H1 (cell line): ENCODE data around the gene CCDC107. TPM values are rescaled to one million over a fixed set of nuclear protein-coding genes. Genes with fewer than 3 reads are reported as not detected.

Experiments
- CTCF ChIA-PET: fragments of 300-600 bp; sonication (Branson Sonifier 250); formaldehyde crosslinking; loops from one replicate; lab custom pipeline; 2021; ENCODE audit not compliant: partially characterized antibody; lab: Charles Lee
- POLR2A ChIA-PET: fragments of 300-600 bp; sonication (Branson Sonifier 250); formaldehyde crosslinking; loops from one replicate; lab custom pipeline; 2021; ENCODE audit warnings: inconsistent platforms; ENCODE audit not compliant: partially characterized antibody; lab: Charles Lee
- DNase-seq, 2 experiments: peaks; one replicate each; pipeline versions ENCODE4 v3.0.0 to v3.0.0-alpha.2; 2010 to 2022; ENCODE audit warnings: low spot score in 2 of 2, low read depth in 1 of 2, mixed read lengths in 1 of 2
- FAIRE-seq: peaks from 2 replicates; lab custom pipeline; 2011; peaks lifted over from hg19 to GRCh38; lab: Jason Lieb, UNC
- H2AFZ ChIP-seq: 2 replicates; pipeline ENCODE4 v1.8.1; 2012; ENCODE audit warnings: low read length, inconsistent platforms
- H2AK5ac ChIP-seq: 2 replicates; pipeline ENCODE4 v1.6.1; 2013; ENCODE audit warnings: low read depth, low read length
- H2BK120ac ChIP-seq: replicated peaks from 2 replicates; pipeline ENCODE3; 2013; ENCODE audit warnings: low read depth, low read length, inconsistent platforms
- H2BK12ac ChIP-seq: 2 replicates; pipeline ENCODE4 v1.6.1; 2013; ENCODE audit warnings: low read depth, low read length
- H2BK15ac ChIP-seq: 2 replicates; pipeline ENCODE4 v1.6.1; 2013; ENCODE audit warnings: low read length
- H2BK20ac ChIP-seq: 2 replicates; pipeline ENCODE4 v1.6.1; 2013; ENCODE audit warnings: low read length
- H2BK5ac ChIP-seq: 2 replicates; pipeline ENCODE4 v1.6.1; 2013; ENCODE audit warnings: low read depth, low read length
- H3K14ac ChIP-seq: 2 replicates; pipeline ENCODE4 v1.6.1; 2013; ENCODE audit warnings: inconsistent platforms; ENCODE audit not compliant: insufficient read length
- H3K18ac ChIP-seq: 2 replicates; pipeline ENCODE4 v1.6.1; 2013; ENCODE audit warnings: low read length; ENCODE audit errors: extremely low read depth
- H3K23ac ChIP-seq: 2 replicates; pipeline ENCODE4 v1.6.1; 2013; ENCODE audit warnings: inconsistent platforms; ENCODE audit not compliant: insufficient read length
- H3K23me2 ChIP-seq: 2 replicates; pipeline ENCODE4 v1.6.1; 2013; ENCODE audit warnings: low read depth, low read length
- H3K27ac ChIP-seq: 2 replicates; pipeline ENCODE4 v1.6.1; 2011; ENCODE audit warnings: low read depth, low read length, inconsistent platforms
- H3K27me3 ChIP-seq, 4 experiments: replicated peaks in 1 of 4; 1 replicate in 1 of 4; 2 replicates in 3 of 4; pipeline versions ENCODE4 v1.6.1 to v1.8.1; 2011 to 2013; ENCODE audit warnings: low read length in 3 of 4, mild to moderate bottlenecking in 3 of 4, inconsistent platforms in 2 of 4, mixed read lengths in 2 of 4, moderate library complexity in 1 of 4; ENCODE audit not compliant: control insufficient read depth in 3 of 4, insufficient read depth in 3 of 4; ENCODE audit errors: extremely low read depth in 1 of 4
- H3K36me3 ChIP-seq, 4 experiments: 2 replicates each; pipeline versions ENCODE4 v1.6.1 to v1.8.1; 2011 to 2013; ENCODE audit warnings: mild to moderate bottlenecking in 4 of 4, low read length in 3 of 4, moderate library complexity in 2 of 4, control low read depth in 1 of 4, inconsistent platforms in 1 of 4; ENCODE audit not compliant: insufficient read depth in 4 of 4, control insufficient read depth in 2 of 4
- H3K4ac ChIP-seq: replicated peaks from 2 replicates; pipeline ENCODE3; 2013; ENCODE audit warnings: low read length, low read depth, mixed read lengths, inconsistent platforms; ENCODE audit not compliant: insufficient read length
- H3K4me1 ChIP-seq, 4 experiments: replicated peaks in 1 of 4; 1 replicate in 1 of 4; 2 replicates in 3 of 4; pipeline versions ENCODE4 v1.6.1 to v1.8.1; 2011 to 2013; ENCODE audit warnings: low read length in 3 of 4, inconsistent platforms in 2 of 4, mixed read lengths in 1 of 4; ENCODE audit not compliant: insufficient read depth in 4 of 4, control insufficient read depth in 3 of 4
- H3K4me2 ChIP-seq, 2 experiments: 2 replicates each; pipeline versions ENCODE4 v1.6.1 to v1.8.1; 2011 to 2013; ENCODE audit warnings: low read depth in 2 of 2, low read length in 2 of 2, control low read depth in 1 of 2, inconsistent platforms in 1 of 2, mild to moderate bottlenecking in 1 of 2; ENCODE audit not compliant: insufficient read depth in 1 of 2
- H3K4me3 ChIP-seq, 4 experiments: fragments of 200-600, 300-600 bp in 1 of 4; sonication (generic), shearing (Covaris generic), sonication (Bioruptor Twin) in 1 of 4; 2 replicates each; pipeline versions ENCODE4 v1.5.1 to v1.8.1; 2011 to 2016; ENCODE audit warnings: low read length in 4 of 4, low read depth in 3 of 4, control low read depth in 2 of 4, inconsistent platforms in 2 of 4, mild to moderate bottlenecking in 2 of 4, mixed read lengths in 1 of 4, moderate library complexity in 1 of 4; ENCODE audit not compliant: insufficient read depth in 2 of 4; ENCODE audit errors: extremely low read depth in 1 of 4
- H3K56ac ChIP-seq: replicated peaks from 2 replicates; pipeline ENCODE3; 2013; ENCODE audit warnings: low read depth, mild to moderate bottlenecking, mixed read lengths, low read length, inconsistent platforms; ENCODE audit not compliant: insufficient read length
- H3K79me1 ChIP-seq: 2 replicates; pipeline ENCODE4 v1.6.1; 2013; ENCODE audit warnings: low read depth, low read length, control low read depth
- H3K79me2 ChIP-seq, 2 experiments: 2 replicates each; pipeline versions ENCODE4 v1.6.1 to v1.8.1; 2012 to 2013; ENCODE audit warnings: low read length in 2 of 2, mild to moderate bottlenecking in 2 of 2, inconsistent platforms in 1 of 2; ENCODE audit not compliant: insufficient read depth in 2 of 2, control insufficient read depth in 1 of 2
- H3K9ac ChIP-seq, 4 experiments: replicated peaks in 1 of 4; 1 replicate in 1 of 4; 2 replicates in 3 of 4; pipeline versions ENCODE4 v1.6.1 to v1.8.1; 2011 to 2013; ENCODE audit warnings: low read depth in 3 of 4, low read length in 3 of 4, control low read depth in 2 of 4, mild to moderate bottlenecking in 2 of 4, moderate library complexity in 2 of 4, inconsistent platforms in 1 of 4; ENCODE audit errors: extremely low read depth in 1 of 4
- H3K9me3 ChIP-seq, 2 experiments: 2 replicates each; pipeline versions ENCODE4 v1.6.1 to v1.8.1; 2012 to 2013; ENCODE audit warnings: mild to moderate bottlenecking in 2 of 2, moderate library complexity in 2 of 2, control low read depth in 1 of 2, inconsistent platforms in 1 of 2, low read depth in 1 of 2, low read length in 1 of 2, mixed read lengths in 1 of 2; ENCODE audit not compliant: insufficient read depth in 2 of 2
- H4K20me1 ChIP-seq, 2 experiments: replicated peaks in 1 of 2; 2 replicates each; pipeline versions ENCODE3 to v1.8.1; 2011 to 2013; ENCODE audit warnings: inconsistent platforms in 2 of 2, low read length in 2 of 2, mild to moderate bottlenecking in 1 of 2; ENCODE audit not compliant: insufficient read depth in 2 of 2, control insufficient read depth in 1 of 2
- H4K5ac ChIP-seq: 2 replicates; pipeline ENCODE4 v1.6.1; 2013; ENCODE audit warnings: low read length, low read depth, mixed read lengths, inconsistent platforms; ENCODE audit not compliant: insufficient read length
- H4K8ac ChIP-seq: 2 replicates; pipeline ENCODE4 v1.8.0; 2013; ENCODE audit warnings: mild to moderate bottlenecking, moderate library complexity, low read length, inconsistent platforms; ENCODE audit not compliant: insufficient read depth; ENCODE audit errors: extremely low read depth
- H4K91ac ChIP-seq: replicated peaks from 2 replicates; pipeline ENCODE3; 2013; ENCODE audit warnings: low read length, mixed read lengths, inconsistent platforms; ENCODE audit not compliant: insufficient read length
- CTBP2 ChIP-seq: IDR thresholded peaks from 2 replicates; pipeline ENCODE4 v1.7.0; 2011; ENCODE audit warnings: borderline replicate concordance, mild to moderate bottlenecking, moderate library complexity, mixed read lengths, low read length; ENCODE audit not compliant: insufficient read depth, insufficient read length
- EGR1 ChIP-seq: IDR thresholded peaks from 2 replicates; pipeline ENCODE4 v1.6.1; 2011; ENCODE audit warnings: low read depth, low read length, borderline replicate concordance
- MAFK ChIP-seq: IDR thresholded peaks from 2 replicates; pipeline ENCODE4 v1.6.1; 2012; ENCODE audit warnings: low read depth, mild to moderate bottlenecking, improper control_type of control experiment, low read length
- MAX ChIP-seq: IDR thresholded peaks from 2 replicates; pipeline ENCODE4 v1.6.1; 2012; ENCODE audit warnings: inconsistent platforms
- NANOG ChIP-seq: IDR thresholded peaks from 2 replicates; pipeline ENCODE4 v1.6.1; 2011; ENCODE audit warnings: low read length, low read depth, mild to moderate bottlenecking, inconsistent platforms; ENCODE audit not compliant: insufficient read depth, poor library complexity, severe bottlenecking
- POU5F1 ChIP-seq: IDR thresholded peaks from 2 replicates; pipeline ENCODE4 v1.6.1; 2011; ENCODE audit warnings: low read depth, mild to moderate bottlenecking, low read length, moderate library complexity
- RXRA ChIP-seq: IDR thresholded peaks from 2 replicates; pipeline ENCODE4 v1.6.1; 2011; ENCODE audit warnings: low read depth, mild to moderate bottlenecking, low read length, moderate library complexity; ENCODE audit not compliant: insufficient read depth
- SIN3A ChIP-seq, 2 experiments: IDR thresholded peaks in 1 of 2; conservative IDR thresholded peaks in 1 of 2; 2 replicates each; pipeline ENCODE4 v1.6.1; 2011 to 2012; ENCODE audit warnings: low read length in 2 of 2, improper control_type of control experiment in 1 of 2, low read depth in 1 of 2, mild to moderate bottlenecking in 1 of 2
- SIRT6 ChIP-seq: IDR thresholded peaks from one replicate; pipeline ENCODE4 v1.7.1; 2012; ENCODE audit warnings: low read length, inconsistent platforms
- SP1 ChIP-seq: IDR thresholded peaks from 2 replicates; pipeline ENCODE4 v1.6.1; 2011; ENCODE audit warnings: low read depth, low read length
- TAF1 ChIP-seq: IDR thresholded peaks from 2 replicates; pipeline ENCODE4 v1.6.1; 2011; ENCODE audit warnings: mild to moderate bottlenecking, low read depth, low read length
- WGBS, 2 experiments: shearing (Covaris generic) in 1 of 2; methylation state at CpG; one replicate each; pipeline versions ENCODE4 v1.1.6 to v1.1.7; 2013 to 2015; ENCODE audit warnings: low lambda C conversion rate in 2 of 2, mixed read lengths in 2 of 2, inconsistent platforms in 1 of 2, low coverage in 1 of 2, missing lambda C conversion rate in 1 of 2; ENCODE audit not compliant: insufficient replicate concordance in 2 of 2, insufficient coverage in 1 of 2, insufficient read length in 1 of 2; ENCODE audit errors: extremely low coverage in 1 of 2, missing lambda C conversion rate in 1 of 2; 5-methylcytosine and 5-hydroxymethylcytosine counted together
- polyA plus RNA-seq, 7 experiments: library from polyadenylated mRNA; depleted of rRNA in 3 of 7; stranded (reverse) in 5 of 7; unstranded in 2 of 7; fragments of >200 nt in 5 of 7; fragments of 200-250 nt in 2 of 7; gene quantifications; 1 replicate in 5 of 7; 2 replicates in 1 of 7; 4 replicates in 1 of 7; pipeline versions ENCODE4 v1.2.1 to v1.2.3, GENCODE V29; 2011 to 2013; ENCODE audit warnings: missing spikeins in 2 of 7, mixed read lengths in 2 of 7
- total RNA-seq: library from RNA; stranded (reverse); fragmentation: NEBNext Ultra II Directional; extraction: Animal tissue kit (Norgen Biotek cat#: 25700); gene quantifications from 2 replicates; pipeline ENCODE4 v1.2.1, GENCODE V29; 2021

CCDC107 gene
- total and polyA plus RNA-seq, 2 of the 8 experiments (the other 6 are each of a cell fraction or from before 2014, with no cell fraction given), result 8.2 to 9.0 TPM

- Histone ChIP-seq H4K8ac (no peak overlapping the region), H3K14ac (no peak overlapping the region), H3K27ac (no peak overlapping the region), H4K20me1 (peaks cover 0 to 6% of the 10 kb centered on the region in 2 experiments), H3K9ac (no peak overlapping the region), H3K56ac (no peak overlapping the region), H3K4ac (no peak overlapping the region), H3K4me1 (no peaks in the 10 kb centered on the region), H2BK20ac (no peak overlapping the region), H4K5ac (no peak overlapping the region), H3K79me1 (no peaks in the 10 kb centered on the region), H3K23ac (no peak overlapping the region), H2BK120ac (no peak overlapping the region), H3K9me3 (no peaks in the 10 kb centered on the region), H2BK5ac (no peak overlapping the region), H2AK5ac (no peak overlapping the region), H2BK12ac (no peak overlapping the region), H3K27me3 (no peaks in the 10 kb centered on the region)
- 84% methylated on average over 8 of the region's 8 CpGs; no CpG with 5 or more reads in 1 of the 2 experiments for WGBS, 2 experiments
- CTCF ChIA-PET, result interaction anchor here (0.6 to 13.1 kb wide), 10 partner anchors 10 to 94 kb away, joined by 3 to 199 read pairs (median 4); partner anchors contain the start of genes ARHGEF39 and TPM2
- TF ChIP-seq SIN3A (conservative IDR thresholded peaks at IDR 0.05 in 1 of 2, IDR thresholded peaks at IDR 0.05 in 1 of 2; ENCODE audit: low read depth in 1 of 2, low read length in 2 of 2) (no peak), SP1 (no peak), MAFK (no peak), CTBP2 (no peak), MAX (no peak), NANOG (no peak), TAF1 (no peak), POU5F1 (no peak), EGR1 (no peak), SIRT6 (no peak), RXRA (no peak)
- TF ChIP-seq, all 59 proteins: peak for 0
- no peaks in the 10 kb centered on the region for H3K79me2 ChIP-seq
- H2BK15ac ChIP-seq, result no peak overlapping the region
- no peak overlapping the region for H3K18ac ChIP-seq
- peaks cover 42 to 85% (median 72%) of the 10 kb centered on the region in 4 experiments for H3K36me3 ChIP-seq
- H3K4me2 ChIP-seq, result no peak overlapping the region
- DNase-seq (no peak), FAIRE-seq (no peak)
- H3K23me2 ChIP-seq, result no peaks in the 10 kb centered on the region
- H4K91ac ChIP-seq, result no peak overlapping the region
- no peak overlapping the region for H3K4me3 ChIP-seq
- POLR2A ChIA-PET, result interaction anchor here (0.8 to 4.8 kb wide), 7 partner anchors 10 to 41 kb away, joined by 3 to 19 read pairs (median 4); partner anchors contain the start of genes CREB3, TLN1 and TPM2
- H2AFZ ChIP-seq, result no peak overlapping the region
Measured at GRCh38 chr9:35705372-35705771, 47.3 kb downstream of the CCDC107 start.
